Pancreas (tissue), 10 donors: ENCODE data around the gene MKKS. TPM values are rescaled to one million over a fixed set of nuclear protein-coding genes. Genes with fewer than 3 reads are reported as not detected.

Experiments used
- ATAC-seq, 4 donors: fragments of 200-7000 bp; cut with Tn5 transposase; one replicate each; pipeline versions ENCODE4 v1.8.0 to v1.9.1; 2020; ENCODE audit warnings: mild to moderate bottlenecking in 4 of 4, moderate library complexity in 4 of 4
- DNase-seq, 6 donors: peaks; one replicate each; pipeline ENCODE4 v3.0.0-alpha.2; 2020
- FAIRE-seq: peaks from 2 replicates; lab custom pipeline; 2012; peaks lifted over from hg19 to GRCh38; lab: Jason Lieb, UNC
- H3K27ac ChIP-seq, 4 donors: fragments of 200-600 bp; sonication (generic); 1 replicate in 3 of 4; 2 replicates in 1 of 4; pipeline versions ENCODE4 v1.5.0 to v1.8.0; 2020
- H3K27me3 ChIP-seq, 4 donors: fragments of 200-600 bp; one replicate each; pipeline ENCODE4 v1.8.0; 2021
- H3K36me3 ChIP-seq, 3 donors: fragments of 200-600 bp; sonication (generic) in 1 of 3; one replicate each; pipeline versions ENCODE4 v1.5.0 to v1.8.0; 2020 to 2021
- H3K4me1 ChIP-seq, 3 donors: fragments of 200-600 bp; one replicate each; pipeline ENCODE4 v1.8.0; 2021
- H3K4me3 ChIP-seq, 4 donors: fragments of 200-600 bp; sonication (generic) in 2 of 4; one replicate each; pipeline versions ENCODE4 v1.5.0 to v1.8.0; 2020 to 2021
- H3K9me3 ChIP-seq, 4 donors: fragments of 200-600 bp; one replicate each; pipeline ENCODE4 v1.8.0; 2021
- CTCF ChIP-seq, 4 donors: fragments of 200-600 bp; sonication (generic) in 3 of 4; IDR thresholded peaks; one replicate each; pipeline versions ENCODE4 v1.5.0 to v1.8.0; 2021; ENCODE audit warnings: antibody characterized with exemption in 4 of 4
- WGBS, 2 donors: extraction: QIAGEN DNeasy Blood & Tissue Kit; methylation state at CpG; one replicate each; pipeline ENCODE4 v1.1.7; 2013; 5-methylcytosine and 5-hydroxymethylcytosine counted together
- intact Hi-C, 3 donors: fragments of 100-400 bp; cut with DNase I; formaldehyde crosslinking; loops; one replicate each; pipeline versions ENCODE4 v1.11.1 to v1.14.2; 2022
- polyA plus RNA-seq, 2 donors: library from polyadenylated mRNA; stranded (reverse); fragments of 200-250 nt; gene quantifications; one replicate each; pipeline ENCODE4 v1.2.3, GENCODE V29; 2013
- total RNA-seq, 6 donors: library from RNA; stranded (reverse); fragmentation: NEBNext Ultra II Directional in 4 of 6; extraction: Animal tissue kit (Norgen Biotek cat#: 25700) in 4 of 6; gene quantifications; one replicate each; pipeline versions ENCODE4 v1.2.1 to v1.2.4, GENCODE V29; 2021 to 2023
- donor health status: healthy with polysubstance abuse.
- donor health status: DM: no; HTN: no; CAD: no; lungs with moderate emphysema.
- donor health status: DM: no; HTN: no; CAD: no.
- donor health status: control.
- donor health status: control.
- donor health status: Bipolar disorder and iron deficiency.
- donor health status: DM: yes; HTN: yes; CAD: no.
- donor health status: DM: no; HTN: no; CAD: no.
- donor health status: DM: no; HTN: no; CAD: no.
- donor health status: DM: yes; HTN: yes; CAD: no.

Gene MKKS
- total and polyA plus RNA-seq, 8 donors: 5.3 to 15.3 (median 7.4) TPM

GRCh38 chr20:10476319-10476724, 42.3 kb upstream of the MKKS start:
- intact Hi-C loops: no loop called here
- DNase-seq: no peak
- no peaks in the 10 kb centered on the region for H3K27me3 ChIP-seq
- FAIRE-seq: no peak
- no peak for TF ChIP-seq CTCF (IDR thresholded peaks at IDR 0.05)
- 83 to 88% methylated on average over 3 of the region's 3 CpGs for WGBS, 2 donors
- H3K4me1 ChIP-seq: no peaks in the 10 kb centered on the region
- ATAC-seq: peak in 2 of 4 donors; percentile 43 to 63
- H3K9me3 ChIP-seq: no peaks in the 10 kb centered on the region
- H3K36me3 ChIP-seq: no peaks in the 10 kb centered on the region
- H3K27ac ChIP-seq: no peak overlapping the region
- no peak overlapping the region for H3K4me3 ChIP-seq

- peak in 1 of 4 donors; percentile 37 for ATAC-seq
- DNase-seq: no peak
- FAIRE-seq: no peak
- WGBS, 2 donors: 96% methylated on average over 2 of the region's 2 CpGs
- Histone ChIP-seq H3K36me3 (no peaks in the 10 kb centered on the region), H3K4me1 (no peaks in the 10 kb centered on the region), H3K9me3 (no peaks in the 10 kb centered on the region), H3K27ac (no peak overlapping the region), H3K4me3 (no peak overlapping the region), H3K27me3 (no peaks in the 10 kb centered on the region)
- TF ChIP-seq CTCF (IDR thresholded peaks at IDR 0.05): no peak
- intact Hi-C loops: no loop called here
These were observed 41.2 kb upstream of the MKKS start for GRCh38 chr20:10475225-10475624.

GRCh38 chr20:10474606-10475184, 40.7 kb upstream of the MKKS start:
- FAIRE-seq (no peak), ATAC-seq (peak in 3 of 4 donors; percentile 22 to 48 (median 42)), DNase-seq (no peak)
- no peak for TF ChIP-seq CTCF (IDR thresholded peaks at IDR 0.05)
- Histone ChIP-seq H3K27me3 (no peaks in the 10 kb centered on the region), H3K27ac (no peak overlapping the region), H3K9me3 (no peaks in the 10 kb centered on the region), H3K4me1 (no peaks in the 10 kb centered on the region), H3K36me3 (no peaks in the 10 kb centered on the region), H3K4me3 (no peak overlapping the region)
- intact Hi-C loops: no loop called here
- 81 to 82% methylated on average over 11 of the region's 11 CpGs for WGBS, 2 donors

- no peak for TF ChIP-seq CTCF (IDR thresholded peaks at IDR 0.05)
- Histone ChIP-seq H3K4me3 (no peak overlapping the region), H3K9me3 (no peaks in the 10 kb centered on the region), H3K27me3 (no peaks in the 10 kb centered on the region), H3K4me1 (peaks cover 0 to 5% (median 0%) of the 10 kb centered on the region in 3 donors), H3K27ac (no peak overlapping the region), H3K36me3 (no peaks in the 10 kb centered on the region)
- intact Hi-C loops: no loop called here
- FAIRE-seq: no peak
- ATAC-seq: no peak
- DNase-seq: no peak
- 94 to 95% methylated on average over 2 of the region's 2 CpGs for WGBS, 2 donors
These were observed 38.8 kb upstream of the MKKS start for GRCh38 chr20:10472871-10473270.

- H3K9me3 ChIP-seq: no peaks in the 10 kb centered on the region
- no peak overlapping the region for H3K4me3 ChIP-seq
- TF ChIP-seq CTCF (IDR thresholded peaks at IDR 0.05): no peak
- no peak for FAIRE-seq
- H3K36me3 ChIP-seq: no peaks in the 10 kb centered on the region
- ATAC-seq: no peak
- intact Hi-C loops: no loop called here
- no peaks in the 10 kb centered on the region for H3K27me3 ChIP-seq
- peaks cover 0 to 7% (median 0%) of the 10 kb centered on the region in 3 donors for H3K4me1 ChIP-seq
- 89 to 91% methylated on average over 6 of the region's 6 CpGs for WGBS, 2 donors
- no peak overlapping the region for H3K27ac ChIP-seq
- no peak for DNase-seq
These were observed 36.3 kb upstream of the MKKS start for GRCh38 chr20:10470276-10470675.
